Kidney (tissue), 14 donors: ENCODE results near the gene NRCAM. TPM values are rescaled to one million over a fixed set of nuclear protein-coding genes. Genes with fewer than 3 reads are reported as not detected.

Experiments
- DNase-seq, 5 donors: peaks; one replicate each; pipeline ENCODE4 v3.0.0-alpha.2; 2013 to 2020
- FAIRE-seq: peaks from 2 replicates; lab custom pipeline; 2012; peaks lifted over from hg19 to GRCh38; lab: Jason Lieb, UNC
- H3K27ac ChIP-seq, 2 donors: one replicate each; pipeline ENCODE4 v1.7.0; 2013; ENCODE audit warnings: low read depth in 2 of 2, low read length in 2 of 2, inconsistent platforms in 1 of 2
- H3K27me3 ChIP-seq: one replicate; pipeline ENCODE4 v1.7.1; 2013; ENCODE audit warnings: low read length, inconsistent platforms; ENCODE audit not compliant: control insufficient read depth, insufficient read depth
- H3K36me3 ChIP-seq, 3 donors: one replicate each; pipeline versions ENCODE4 v1.7.0 to v1.7.1; 2013; ENCODE audit warnings: low read length in 3 of 3, control low read depth in 1 of 3, inconsistent platforms in 1 of 3; ENCODE audit not compliant: insufficient read depth in 3 of 3, control insufficient read depth in 2 of 3
- H3K4me1 ChIP-seq, 3 donors: one replicate each; pipeline versions ENCODE4 v1.7.0 to v1.7.1; 2013; ENCODE audit warnings: low read length in 3 of 3, inconsistent platforms in 1 of 3, low read depth in 1 of 3; ENCODE audit not compliant: control insufficient read depth in 2 of 3, insufficient read depth in 2 of 3
- H3K4me3 ChIP-seq, 3 donors: one replicate each; pipeline versions ENCODE4 v1.7.0 to v1.8.1; 2013; ENCODE audit warnings: low read length in 3 of 3, control low read depth in 1 of 3, inconsistent platforms in 1 of 3
- H3K9ac ChIP-seq, 3 donors: one replicate each; pipeline versions ENCODE4 v1.7.0 to v1.7.1; 2013; ENCODE audit warnings: low read length in 3 of 3, control low read depth in 1 of 3, inconsistent platforms in 1 of 3
- H3K9me3 ChIP-seq, 3 donors: one replicate each; pipeline versions ENCODE4 v1.7.0 to v1.7.1; 2013; ENCODE audit warnings: low read length in 3 of 3, control low read depth in 1 of 3, inconsistent platforms in 1 of 3; ENCODE audit not compliant: control insufficient read depth in 2 of 3, insufficient read depth in 1 of 3
- intact Hi-C: fragments of 100-400 bp; cut with DNase I; formaldehyde crosslinking; loops from one replicate; pipeline ENCODE4 v1.11.1; 2022
- polyA plus RNA-seq: library from polyadenylated mRNA; stranded (reverse); fragments of 350-450 nt; fragmentation: Illumina TruSeq; extraction: RNeasy Lipid Tissue Mini Kit (QIAGEN cat#74804); gene quantifications from one replicate; pipeline ENCODE4 v1.2.3, GENCODE V29; 2014; ENCODE audit warnings: low read depth, low replicate concordance; ENCODE audit not compliant: insufficient read depth
- total RNA-seq: library from RNA; stranded (reverse); fragmentation: NEBNext Ultra II Directional; extraction: Animal tissue kit (Norgen Biotek cat#: 25700); gene quantifications from one replicate; pipeline ENCODE4 v1.2.1, GENCODE V29; 2021
- TF ChIP-seq, protein P1 (sequence below): IDR thresholded peaks from 3 replicates; pipeline ENCODE4 v1.5.1; 2012; ENCODE audit warnings: mild to moderate bottlenecking, moderate library complexity, borderline replicate concordance; ENCODE audit not compliant: insufficient read depth; ENCODE audit errors: extremely low read depth
- donor health status: control.
- donor health status: control.
- donor health status: control.
- donor health status: control.
- donor health status: control.
- donor health status: DM: yes; HTN: yes; CAD: no.
- donor health status: Normal renal cell carcinoma (clear cell type).

The NRCAM gene
- total and polyA plus RNA-seq, 2 donors from 2014 or later = 16.8 to 20.6 TPM

DNA sequence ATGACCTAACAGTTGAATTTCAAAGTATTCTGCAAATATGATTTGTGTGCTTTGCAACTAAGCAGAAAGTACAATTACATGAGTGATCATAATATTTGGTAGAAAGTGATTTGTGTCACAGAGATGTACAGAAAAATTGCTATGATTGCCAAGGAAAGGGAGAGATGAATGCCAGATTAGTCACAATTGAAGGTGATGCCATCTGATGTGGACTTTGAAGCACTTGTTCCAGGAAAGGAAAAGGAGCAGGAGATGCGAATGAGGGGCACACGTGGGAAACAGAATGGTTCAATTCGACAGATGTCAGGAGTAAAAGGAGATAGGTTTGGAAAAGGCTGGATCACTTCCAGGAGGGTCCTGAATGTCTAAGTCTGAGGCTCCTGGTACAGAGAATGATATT, 173.0 kb downstream of the NRCAM start:
- intact Hi-C loops = no loop called here
- FAIRE-seq (no peak), DNase-seq (no peak)
- Histone ChIP-seq H3K27me3 (no peaks in the 10 kb centered on the region), H3K4me1 (peaks cover 0 to 9% (median 2%) of the 10 kb centered on the region in 3 donors), H3K9me3 (no peaks in the 10 kb centered on the region), H3K4me3 (no peak overlapping the region), H3K36me3 (no peaks in the 10 kb centered on the region), H3K9ac (no peak overlapping the region), H3K27ac (no peak overlapping the region)
- TF ChIP-seq, protein P1, sequence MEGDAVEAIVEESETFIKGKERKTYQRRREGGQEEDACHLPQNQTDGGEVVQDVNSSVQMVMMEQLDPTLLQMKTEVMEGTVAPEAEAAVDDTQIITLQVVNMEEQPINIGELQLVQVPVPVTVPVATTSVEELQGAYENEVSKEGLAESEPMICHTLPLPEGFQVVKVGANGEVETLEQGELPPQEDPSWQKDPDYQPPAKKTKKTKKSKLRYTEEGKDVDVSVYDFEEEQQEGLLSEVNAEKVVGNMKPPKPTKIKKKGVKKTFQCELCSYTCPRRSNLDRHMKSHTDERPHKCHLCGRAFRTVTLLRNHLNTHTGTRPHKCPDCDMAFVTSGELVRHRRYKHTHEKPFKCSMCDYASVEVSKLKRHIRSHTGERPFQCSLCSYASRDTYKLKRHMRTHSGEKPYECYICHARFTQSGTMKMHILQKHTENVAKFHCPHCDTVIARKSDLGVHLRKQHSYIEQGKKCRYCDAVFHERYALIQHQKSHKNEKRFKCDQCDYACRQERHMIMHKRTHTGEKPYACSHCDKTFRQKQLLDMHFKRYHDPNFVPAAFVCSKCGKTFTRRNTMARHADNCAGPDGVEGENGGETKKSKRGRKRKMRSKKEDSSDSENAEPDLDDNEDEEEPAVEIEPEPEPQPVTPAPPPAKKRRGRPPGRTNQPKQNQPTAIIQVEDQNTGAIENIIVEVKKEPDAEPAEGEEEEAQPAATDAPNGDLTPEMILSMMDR = no peak

DNA sequence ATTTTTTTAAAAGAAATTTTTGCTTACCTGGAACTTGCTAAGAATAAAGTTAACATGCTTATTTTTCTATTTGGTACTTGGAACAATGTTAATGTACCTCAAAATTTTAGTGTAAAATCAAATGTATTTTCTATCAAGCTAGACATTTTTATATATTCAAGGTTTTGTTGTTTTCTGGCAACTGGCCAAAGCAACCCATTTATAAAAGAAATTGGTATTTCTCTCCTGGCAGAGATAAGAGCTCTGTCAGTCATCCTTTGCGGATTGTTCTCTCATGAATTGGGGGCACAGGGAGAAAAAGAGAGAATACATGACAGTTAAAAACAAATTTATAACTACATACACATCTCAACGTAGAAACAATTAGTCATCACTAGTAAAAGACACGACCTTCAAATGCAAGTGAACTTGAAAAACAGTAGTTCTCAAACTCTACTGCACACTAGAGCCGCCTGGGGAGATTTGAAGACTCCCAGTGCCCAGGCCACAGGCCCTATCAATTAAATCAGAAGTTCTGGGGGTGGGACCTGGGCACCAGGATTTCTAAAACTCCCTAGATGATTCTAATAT, 173.7 kb downstream of the NRCAM start:
- peaks cover 0 to 9% (median 2%) of the 10 kb centered on the region in 3 donors for H3K4me1 ChIP-seq
- intact Hi-C loops = no loop called here
- no peaks in the 10 kb centered on the region for H3K9me3 ChIP-seq
- DNase-seq (no peak), FAIRE-seq (no peak)
- TF ChIP-seq, protein P1 = no peak
- H3K4me3 ChIP-seq = no peak overlapping the region
- H3K36me3 ChIP-seq = no peaks in the 10 kb centered on the region
- no peak overlapping the region for H3K27ac ChIP-seq
- H3K27me3 ChIP-seq = no peaks in the 10 kb centered on the region
- H3K9ac ChIP-seq = no peak overlapping the region

DNA sequence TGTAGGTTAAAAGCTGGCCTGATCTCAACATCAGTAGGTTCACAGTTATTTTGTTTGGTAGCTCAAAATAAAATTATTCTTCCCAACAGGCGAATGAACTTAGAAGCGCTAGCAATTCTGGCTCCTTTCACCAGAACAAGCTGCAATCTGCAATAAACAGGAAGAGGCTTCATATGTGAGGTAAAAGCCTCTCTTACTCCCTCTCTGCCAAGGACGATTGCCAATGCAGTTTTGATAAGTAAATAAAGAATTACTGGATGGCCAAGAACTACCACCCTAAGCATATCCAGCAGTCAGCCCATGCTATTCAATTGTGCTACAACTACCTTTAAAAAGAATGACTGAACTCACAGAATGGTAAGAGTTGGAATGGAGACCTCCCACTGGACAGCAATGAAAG, 176.1 kb downstream of the NRCAM start:
- intact Hi-C loops = no loop called here
- DNase-seq = no peak
- FAIRE-seq = no peak
- no peak overlapping the region for H3K27ac ChIP-seq
- H3K36me3 ChIP-seq = no peaks in the 10 kb centered on the region
- H3K4me3 ChIP-seq = no peak overlapping the region
- TF ChIP-seq, protein P1 = no peak
- H3K9ac ChIP-seq = no peak overlapping the region
- peaks cover 0 to 7% (median 2%) of the 10 kb centered on the region in 3 donors for H3K4me1 ChIP-seq
- no peaks in the 10 kb centered on the region for H3K27me3 ChIP-seq
- no peaks in the 10 kb centered on the region for H3K9me3 ChIP-seq

DNA sequence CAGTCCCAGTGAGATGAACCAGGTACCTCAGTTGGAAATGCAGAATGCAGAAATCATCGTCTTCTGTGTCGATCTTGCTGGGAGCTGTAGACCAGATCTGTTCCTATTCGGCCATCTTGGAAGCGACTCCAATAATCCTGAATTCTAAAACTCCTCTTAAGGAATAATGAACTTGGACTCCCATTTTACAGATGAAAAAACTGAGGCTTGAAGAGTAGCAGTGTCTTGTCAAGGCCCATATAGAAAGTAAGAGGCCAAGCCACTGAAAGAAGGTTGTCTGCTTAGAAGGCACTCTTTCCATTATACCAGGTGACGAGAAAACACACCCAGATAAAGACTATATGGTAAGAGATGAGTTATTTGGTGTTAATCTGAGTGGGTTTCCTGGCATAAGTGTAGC, 177.5 kb downstream of the NRCAM start:
- TF ChIP-seq, protein P1 = no peak
- H3K36me3 ChIP-seq = no peaks in the 10 kb centered on the region
- H3K27ac ChIP-seq = no peak overlapping the region
- H3K27me3 ChIP-seq = no peaks in the 10 kb centered on the region
- FAIRE-seq (no peak), DNase-seq (no peak)
- no peaks in the 10 kb centered on the region for H3K4me1 ChIP-seq
- no peak overlapping the region for H3K9ac ChIP-seq
- no peak overlapping the region for H3K4me3 ChIP-seq
- intact Hi-C loops = no loop called here
- H3K9me3 ChIP-seq = no peaks in the 10 kb centered on the region
